Gastrocnemius medialis (tissue), 4 donors: ENCODE data around the gene WFDC1.

Experiments
- CTCF ChIP-seq, 5 experiments: fragments of 450-650 bp in 3 of 5; fragments of 200-600 bp in 2 of 5; sonication (generic) in 2 of 5; IDR thresholded peaks in 4 of 5; conservative IDR thresholded peaks in 1 of 5; 1 replicate in 4 of 5; 2 replicates in 1 of 5; pipeline ENCODE4 v1.5.1; 2016 to 2019; ENCODE audit warnings: antibody characterized with exemption in 5 of 5, mild to moderate bottlenecking in 3 of 5, moderate library complexity in 3 of 5
- POLR2A ChIP-seq, 2 donors: fragments of 450-650 bp; IDR thresholded peaks; one replicate each; pipeline ENCODE4 v1.6.1; 2017; ENCODE audit warnings: antibody characterized with exemption in 2 of 2, mild to moderate bottlenecking in 2 of 2, moderate library complexity in 2 of 2

GRCh38 chr16:84315422-84315821, 20.7 kb downstream of the WFDC1 start:
- TF ChIP-seq CTCF (IDR thresholded peaks at IDR 0.05 in 4 of 5, conservative IDR thresholded peaks at IDR 0.05 in 1 of 5) = no peak
- no peak for TF ChIP-seq POLR2A (IDR thresholded peaks at IDR 0.05)
